GM18951 (cell line): ENCODE results near the gene CDH22.

Experiments
- POLR2A ChIP-seq: IDR thresholded peaks from 4 replicates; pipeline ENCODE4 v1.6.1; 2011; ENCODE audit warnings: mild to moderate bottlenecking; ENCODE audit not compliant: insufficient read length, insufficient read depth; ENCODE audit errors: extremely low read depth
- in situ Hi-C: fragments of 300-500 bp; cut with MboI; formaldehyde crosslinking; loops from one replicate; pipeline ENCODE4 v1.12.0; 2022; ENCODE audit warnings: low sequenced_read_pairs, mixed read lengths, inconsistent platforms; ENCODE audit not compliant: unreplicated experiment

The CDH22 gene

GRCh38 chr20:46341074-46342009 is 33.0 kb upstream of the CDH22 start:
- in situ Hi-C loops: no loop called here
- TF ChIP-seq POLR2A: no peak

DNA sequence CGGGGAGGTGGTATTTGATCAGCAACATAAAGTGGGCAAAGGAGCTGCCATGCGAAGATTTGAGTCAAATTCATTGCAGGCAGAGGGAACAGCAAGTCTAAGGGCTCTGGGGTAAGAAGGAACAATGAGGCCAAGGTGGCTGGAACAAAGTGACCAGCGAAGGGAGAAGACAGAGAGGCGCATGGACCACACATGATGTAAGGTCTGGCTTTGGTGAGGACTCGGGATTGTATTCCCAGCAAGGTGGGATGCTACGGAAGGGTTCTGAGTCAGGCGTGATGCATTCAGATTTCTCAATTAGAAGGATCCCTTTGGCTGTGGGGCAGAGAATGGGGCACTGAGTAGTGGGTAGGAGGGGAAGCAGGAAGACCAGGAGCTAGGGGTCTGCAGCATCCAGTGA is 30.7 kb upstream of the CDH22 start:
- TF ChIP-seq POLR2A: no peak
- in situ Hi-C loops: no loop called here

DNA sequence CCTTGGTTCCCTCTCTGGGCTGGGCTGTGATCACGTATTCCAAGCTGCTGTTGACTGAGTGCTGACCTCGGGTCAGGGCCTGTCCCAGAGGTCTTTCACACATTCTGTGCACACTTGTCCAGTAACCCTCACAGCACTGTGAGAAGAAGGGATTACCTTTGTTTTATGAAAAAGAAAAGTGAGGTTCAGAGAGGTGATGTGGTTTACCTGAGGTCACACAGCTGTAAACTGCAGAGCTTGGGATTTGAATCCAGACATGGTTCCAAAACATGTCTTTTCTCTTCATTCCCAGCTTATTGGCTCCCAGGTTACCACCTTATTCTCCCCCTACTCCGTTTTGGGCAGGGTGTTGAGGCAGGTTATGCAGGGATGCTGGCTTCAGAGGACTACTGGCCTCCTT is 28.4 kb upstream of the CDH22 start:
- in situ Hi-C loops: no loop called here

DNA sequence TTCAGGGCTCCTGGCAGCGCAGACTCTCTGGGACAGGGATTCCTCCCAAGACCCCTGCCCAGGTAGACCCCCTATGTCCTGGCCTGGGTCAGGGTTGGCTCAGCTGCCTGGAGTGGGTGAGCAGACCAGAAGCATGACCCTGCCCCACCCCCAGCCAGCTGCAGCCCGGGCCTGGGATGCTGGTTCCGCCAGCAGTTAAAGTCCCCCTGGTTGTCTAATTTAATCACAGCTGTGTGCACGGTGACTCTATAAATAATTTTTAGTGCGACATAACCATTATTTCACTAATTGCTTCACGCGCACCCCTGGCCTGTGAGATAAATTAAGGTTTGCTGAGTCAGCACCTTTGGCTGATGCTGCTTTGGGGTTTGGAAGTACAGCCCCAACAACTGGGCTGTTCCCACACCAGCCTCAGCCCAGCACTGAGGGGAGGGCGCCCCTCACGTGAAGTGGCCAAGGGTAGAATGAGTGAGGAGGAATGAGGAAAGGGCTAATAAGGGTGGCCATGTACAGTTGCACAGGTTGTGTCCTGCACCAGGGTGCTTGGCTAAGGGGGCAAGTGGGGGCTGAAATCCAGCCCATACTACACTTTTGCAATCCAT is 26.1 kb upstream of the CDH22 start:
- TF ChIP-seq POLR2A: no peak
- in situ Hi-C loops: no loop called here

More for the DNA sequence above, 28.4 kb upstream of the CDH22 start:
- no peak for TF ChIP-seq POLR2A

DNA sequence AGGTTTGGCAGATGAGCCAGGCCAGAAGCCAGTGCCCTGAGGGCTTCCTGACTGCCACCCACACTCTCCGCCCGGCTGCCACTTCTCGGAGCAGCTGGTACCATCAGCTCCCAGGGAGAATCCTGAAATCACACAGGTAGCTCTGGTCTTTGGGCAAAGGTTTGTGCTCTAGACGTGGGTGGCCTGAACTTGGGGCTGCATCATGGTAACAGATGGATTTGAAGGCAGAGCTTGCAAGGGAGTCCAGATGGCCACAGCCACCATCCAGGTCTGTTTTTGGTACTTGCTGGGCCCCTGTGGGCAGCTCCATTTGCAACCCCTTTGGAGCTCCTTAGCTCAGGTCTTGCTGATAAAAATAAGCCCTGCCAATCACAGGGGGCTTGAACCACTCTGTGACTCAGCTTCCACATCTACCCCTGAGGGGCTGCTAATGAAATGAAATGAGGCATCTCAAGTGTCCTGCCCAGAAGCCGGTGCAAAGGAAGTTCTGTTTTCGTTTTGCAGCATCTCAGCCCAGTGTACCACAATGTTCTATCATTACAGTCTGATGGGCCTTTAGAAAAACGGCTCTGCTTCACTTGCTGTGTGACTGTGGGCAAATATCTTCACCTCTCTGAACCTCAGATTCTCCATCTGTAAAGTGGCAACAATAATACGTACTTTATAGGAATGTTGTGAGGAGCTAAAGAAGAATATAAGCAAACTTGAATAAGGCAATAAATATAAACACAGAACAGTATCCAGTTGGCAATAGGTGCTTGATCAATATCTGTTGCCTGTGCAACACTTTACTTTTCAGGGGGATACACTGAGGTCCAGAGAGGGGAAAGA is 25.1 kb upstream of the CDH22 start:
- in situ Hi-C loops: no loop called here

GRCh38 chr20:46332373-46333160 is 24.3 kb upstream of the CDH22 start:
- TF ChIP-seq POLR2A: no peak
- in situ Hi-C loops: no loop called here

More for the DNA sequence above, 25.1 kb upstream of the CDH22 start:
- no peak for TF ChIP-seq POLR2A

DNA sequence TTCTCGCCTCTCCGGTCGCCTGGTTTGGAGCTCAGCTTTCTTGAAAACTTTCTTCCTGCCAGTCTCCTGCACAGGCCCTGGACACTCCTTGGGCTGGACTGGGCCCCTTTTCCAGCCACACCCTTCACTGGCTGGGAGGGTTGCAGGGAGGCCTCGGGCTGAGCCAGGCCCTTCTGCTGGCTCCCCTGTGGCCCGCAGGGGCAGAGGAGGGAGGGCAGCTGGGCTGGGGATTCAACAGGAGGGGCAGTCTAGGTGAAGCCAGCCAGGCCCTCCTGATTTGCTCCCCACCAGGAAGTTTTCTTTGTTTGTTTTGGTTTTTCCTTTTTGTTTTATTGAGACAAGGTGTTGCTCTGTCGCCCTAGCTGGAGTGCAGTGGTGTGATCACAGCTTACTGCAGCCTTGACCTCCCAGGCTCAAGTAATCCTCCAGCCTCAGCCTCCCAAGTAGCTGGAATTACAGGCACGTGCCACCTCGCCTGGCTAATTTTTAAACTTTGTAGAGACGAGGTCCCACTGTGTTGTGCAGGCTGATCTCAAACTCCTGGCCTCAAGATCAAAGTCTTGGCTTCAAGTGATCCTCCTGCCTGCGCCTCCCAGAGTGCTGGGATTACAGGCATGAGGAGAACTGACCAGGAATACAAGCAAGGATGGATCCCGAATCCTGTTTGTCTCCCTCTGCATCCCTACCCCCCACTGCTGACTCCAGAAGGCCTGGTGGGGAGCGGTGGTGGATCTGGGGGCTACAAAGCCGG is 23.5 kb upstream of the CDH22 start:
- no peak for TF ChIP-seq POLR2A
- in situ Hi-C loops: no loop called here

GRCh38 chr20:46330831-46331371 is 22.6 kb upstream of the CDH22 start:
- in situ Hi-C loops: no loop called here
- no peak for TF ChIP-seq POLR2A

DNA sequence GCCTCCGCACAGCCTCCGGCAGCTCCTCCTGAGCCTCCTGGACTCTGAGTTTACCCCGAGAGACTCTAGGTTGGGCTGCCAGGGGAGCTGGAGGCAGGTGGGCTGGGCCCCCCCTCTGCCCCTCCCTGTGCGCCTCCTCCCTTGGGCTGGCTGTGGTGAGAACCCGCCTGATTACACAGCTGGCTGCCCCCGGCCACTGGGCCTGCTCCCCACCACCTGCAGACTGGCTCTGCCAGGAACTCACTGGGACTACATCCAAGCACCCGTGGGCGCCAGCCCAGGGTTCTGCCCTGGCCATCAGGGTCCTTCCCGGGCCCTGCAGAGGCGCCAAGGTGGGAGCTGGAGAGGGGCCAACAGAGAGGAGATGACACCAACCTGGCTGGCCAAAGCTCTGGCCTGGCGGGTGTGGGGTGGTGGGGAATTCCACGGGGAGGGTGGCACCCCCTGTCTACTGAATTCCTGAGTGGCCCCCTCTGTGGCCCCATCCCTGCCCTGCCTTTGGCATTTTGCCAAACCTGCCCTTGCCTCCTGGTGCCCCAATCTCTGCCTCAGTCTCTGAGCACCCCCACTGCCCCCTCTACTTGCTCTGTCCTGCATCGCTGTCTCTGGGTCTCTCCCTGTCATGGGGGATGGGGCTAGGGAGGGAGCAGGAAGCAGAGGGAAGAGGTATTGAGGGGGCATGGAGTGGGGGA is 21.9 kb upstream of the CDH22 start:
- no peak for TF ChIP-seq POLR2A
- in situ Hi-C loops: no loop called here

GRCh38 chr20:46328200-46328882 is 20.0 kb upstream of the CDH22 start:
- TF ChIP-seq POLR2A: no peak
- in situ Hi-C loops: no loop called here

GRCh38 chr20:46327557-46327956 is 19.3 kb upstream of the CDH22 start:
- TF ChIP-seq POLR2A: no peak

GRCh38 chr20:46325789-46326188 is 17.5 kb upstream of the CDH22 start:
- in situ Hi-C loops: no loop called here
- TF ChIP-seq POLR2A: no peak

More at GRCh38 chr20:46327557-46327956, 19.3 kb upstream of the CDH22 start:
- in situ Hi-C loops: no loop called here
